GM19397 (cell line): Measurements from ENCODE around the gene OTUD1.

Experiments used
- ATAC-seq: cut with Tn5 transposase; IDR thresholded peaks from one replicate; pipeline ENCODE4 v1.9.1; 2021; ENCODE audit warnings: mild to moderate bottlenecking, moderate library complexity; ENCODE audit not compliant: unreplicated experiment

The OTUD1 gene

GRCh38 chr10:23467012-23467411 is 28.1 kb downstream of the OTUD1 start:
- no peak for ATAC-seq

GRCh38 chr10:23467548-23467947 is 28.7 kb downstream of the OTUD1 start:
- no peak for ATAC-seq

GRCh38 chr10:23469596-23470237 is 30.8 kb downstream of the OTUD1 start:
- ATAC-seq, result no peak

GRCh38 chr10:23472181-23472580 is 33.3 kb downstream of the OTUD1 start:
- ATAC-seq, result no peak

- ATAC-seq, result no peak
Observed at GRCh38 chr10:23474081-23474480, 35.2 kb downstream of the OTUD1 start.

GRCh38 chr10:23474626-23475025 is 35.8 kb downstream of the OTUD1 start:
- no peak for ATAC-seq

GRCh38 chr10:23478570-23478969 is 39.7 kb downstream of the OTUD1 start:
- ATAC-seq, result no peak

- ATAC-seq, result no peak
Observed at GRCh38 chr10:23479798-23480473, 41.1 kb downstream of the OTUD1 start.

- ATAC-seq, result no peak
Observed at GRCh38 chr10:23481363-23481961, 42.6 kb downstream of the OTUD1 start.

GRCh38 chr10:23490115-23490514 is 51.2 kb downstream of the OTUD1 start:
- no peak for ATAC-seq
